Muscle layer of duodenum (tissue), 2 donors: Measurements from ENCODE around the gene CD6.
"Not testable (repeated sequence)": the region's sequence is repeated elsewhere in the genome, so short reads cannot be mapped to it uniquely, and the experiment has no call there.

Experiments
- H3K27ac ChIP-seq: one replicate; pipeline ENCODE4 v1.7.0; 2013; ENCODE audit warnings: mild to moderate bottlenecking, low read length
- H3K27me3 ChIP-seq: one replicate; pipeline ENCODE4 v1.7.0; 2013; ENCODE audit warnings: low read depth, mild to moderate bottlenecking, control low read depth, low read length
- H3K36me3 ChIP-seq, 2 donors: one replicate each; pipeline ENCODE4 v1.7.0; 2013; ENCODE audit warnings: low read length in 2 of 2, control low read depth in 1 of 2, mild to moderate bottlenecking in 1 of 2; ENCODE audit not compliant: insufficient read depth in 2 of 2, control insufficient read depth in 1 of 2
- H3K4me1 ChIP-seq, 2 donors: one replicate each; pipeline ENCODE4 v1.7.0; 2013; ENCODE audit warnings: low read length in 2 of 2, mild to moderate bottlenecking in 2 of 2, control low read depth in 1 of 2, moderate library complexity in 1 of 2; ENCODE audit not compliant: insufficient read depth in 2 of 2, control insufficient read depth in 1 of 2
- H3K4me3 ChIP-seq, 2 donors: one replicate each; pipeline ENCODE4 v1.7.0; 2013; ENCODE audit warnings: low read length in 2 of 2, low read depth in 1 of 2, mild to moderate bottlenecking in 1 of 2
- H3K9me3 ChIP-seq, 2 donors: one replicate each; pipeline ENCODE4 v1.7.0; 2013; ENCODE audit warnings: low read length in 2 of 2, control low read depth in 1 of 2, mild to moderate bottlenecking in 1 of 2; ENCODE audit not compliant: control insufficient read depth in 1 of 2
- donor health status: healthy.

Gene CD6

DNA sequence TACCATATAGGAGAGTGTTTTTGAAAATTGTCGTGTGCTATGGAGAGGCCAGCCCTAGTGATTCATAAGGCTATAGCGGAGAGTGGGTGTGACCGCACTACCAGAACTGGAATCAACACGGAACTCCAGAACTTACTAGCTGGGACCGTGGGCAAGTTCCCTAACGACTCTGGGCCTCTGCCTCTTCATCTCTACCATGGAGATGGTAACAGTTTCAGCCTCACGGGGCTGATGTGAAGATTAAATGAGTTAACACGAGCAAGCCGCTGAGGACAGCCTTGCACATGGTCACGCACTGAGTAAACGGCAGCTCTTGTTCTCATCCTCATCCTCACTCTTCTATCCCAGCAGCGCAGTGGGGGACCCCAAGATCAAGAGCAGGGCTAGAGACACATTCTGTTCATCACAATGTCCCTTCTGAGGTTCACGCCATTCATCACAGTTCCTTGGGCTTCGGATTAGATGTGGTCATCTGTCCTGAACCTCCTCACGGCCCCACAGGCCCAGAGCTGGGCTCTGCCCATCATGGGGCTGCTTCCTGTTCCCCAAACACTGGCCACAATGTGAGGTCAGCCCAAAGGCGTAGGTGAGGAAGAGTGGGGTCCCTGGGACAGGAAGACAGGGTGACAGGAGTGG is 83.6 kb downstream of the CD6 start:
- Histone ChIP-seq H3K4me1 (no peaks in the 10 kb centered on the region), H3K9me3 (no peaks in the 10 kb centered on the region), H3K36me3 (no peaks in the 10 kb centered on the region), H3K27ac (no peak overlapping the region), H3K27me3 (no peaks in the 10 kb centered on the region), H3K4me3 (no peak overlapping the region)

DNA sequence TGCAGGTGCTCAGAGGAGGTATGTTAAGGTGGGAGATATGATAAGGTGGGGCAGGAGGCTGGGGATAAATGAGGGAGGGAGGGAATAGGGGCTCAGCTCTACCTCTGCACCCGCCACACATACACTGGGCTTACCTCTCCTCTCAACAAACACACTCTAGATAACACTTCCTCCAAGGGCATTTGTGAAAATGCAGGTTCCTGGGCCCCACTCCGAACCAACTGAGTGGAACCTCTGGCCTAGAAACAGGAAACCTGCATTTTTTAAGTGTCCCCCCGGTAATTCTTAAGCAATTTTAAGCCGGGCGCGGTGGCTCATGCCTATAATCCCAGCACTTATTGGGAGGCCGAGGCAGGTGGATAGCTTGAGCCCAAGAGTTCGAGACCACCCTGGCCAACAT is 84.3 kb downstream of the CD6 start:
- no peaks in the 10 kb centered on the region for H3K9me3 ChIP-seq
- no peaks in the 10 kb centered on the region for H3K36me3 ChIP-seq
- H3K27me3 ChIP-seq: no peaks in the 10 kb centered on the region
- H3K4me3 ChIP-seq: no peak overlapping the region
- H3K4me1 ChIP-seq: no peaks in the 10 kb centered on the region
- no peak overlapping the region for H3K27ac ChIP-seq

DNA sequence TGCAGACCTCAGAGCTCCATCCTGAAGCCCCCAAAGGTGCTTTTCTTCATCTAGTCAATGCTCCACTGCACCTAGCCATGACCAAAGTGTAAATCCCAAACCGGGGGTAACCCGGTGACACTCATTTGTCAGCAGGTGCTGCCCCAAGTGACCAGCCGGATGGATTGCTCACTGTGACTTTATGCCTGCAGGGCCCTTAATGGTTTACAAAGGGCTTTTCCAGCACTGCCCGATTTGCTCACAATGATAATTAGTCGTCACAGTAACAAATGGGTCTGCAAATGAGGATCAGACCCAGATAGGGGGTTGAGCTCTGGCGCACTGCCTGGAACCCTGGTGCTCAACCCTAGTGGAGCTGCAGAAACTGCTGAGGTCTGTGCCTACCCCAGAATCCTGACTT is 85.1 kb downstream of the CD6 start:
- H3K36me3 ChIP-seq: no peaks in the 10 kb centered on the region
- no peak overlapping the region for H3K27ac ChIP-seq
- no peaks in the 10 kb centered on the region for H3K4me1 ChIP-seq
- no peak overlapping the region for H3K4me3 ChIP-seq
- H3K27me3 ChIP-seq: no peaks in the 10 kb centered on the region
- H3K9me3 ChIP-seq: no peaks in the 10 kb centered on the region

DNA sequence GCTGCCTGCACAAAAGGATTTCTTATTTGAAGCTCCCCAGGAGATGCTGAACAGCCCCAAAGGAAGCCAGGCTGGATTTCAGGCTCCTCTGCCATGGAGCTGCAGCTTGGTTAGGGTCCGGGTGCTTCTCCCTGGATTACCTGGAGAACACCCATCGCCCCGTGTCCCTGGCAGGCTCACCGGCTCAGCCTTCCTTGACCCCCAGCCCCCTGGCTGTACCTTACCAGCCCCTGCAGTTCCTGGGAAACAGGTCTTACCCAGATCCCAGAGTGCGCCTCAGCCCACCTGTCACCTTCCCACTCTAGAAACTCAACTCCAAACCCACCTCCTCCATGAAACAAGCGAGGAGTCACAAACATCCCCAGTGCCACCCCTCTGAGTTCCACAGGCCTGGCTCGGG is 85.5 kb downstream of the CD6 start:
- Histone ChIP-seq H3K27me3 (no peaks in the 10 kb centered on the region), H3K27ac (no peak overlapping the region), H3K9me3 (no peaks in the 10 kb centered on the region), H3K4me1 (no peaks in the 10 kb centered on the region), H3K36me3 (no peaks in the 10 kb centered on the region), H3K4me3 (no peak overlapping the region)

DNA sequence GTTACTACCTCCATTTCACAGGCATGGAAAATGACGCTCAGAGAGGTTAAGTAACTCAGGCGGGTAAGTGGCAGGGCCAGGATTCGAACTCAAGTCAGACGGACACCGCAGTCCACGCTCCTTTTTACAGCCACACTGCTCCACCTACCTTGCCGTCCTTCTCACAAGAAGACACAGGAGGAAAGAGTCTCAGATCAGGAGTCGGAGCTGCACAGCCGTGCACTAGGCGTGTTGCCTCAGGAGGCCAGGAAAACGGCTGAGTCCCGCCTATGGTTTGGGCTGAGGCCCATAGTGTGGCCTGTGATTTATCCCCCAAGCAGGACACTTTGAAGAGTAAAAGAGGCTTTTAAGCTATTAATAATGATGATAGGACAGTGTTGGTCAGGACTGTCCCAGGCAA is 86.1 kb downstream of the CD6 start:
- Histone ChIP-seq H3K36me3 (no peaks in the 10 kb centered on the region), H3K27ac (no peak overlapping the region), H3K9me3 (no peaks in the 10 kb centered on the region), H3K4me1 (no peaks in the 10 kb centered on the region), H3K4me3 (no peak overlapping the region), H3K27me3 (no peaks in the 10 kb centered on the region)

DNA sequence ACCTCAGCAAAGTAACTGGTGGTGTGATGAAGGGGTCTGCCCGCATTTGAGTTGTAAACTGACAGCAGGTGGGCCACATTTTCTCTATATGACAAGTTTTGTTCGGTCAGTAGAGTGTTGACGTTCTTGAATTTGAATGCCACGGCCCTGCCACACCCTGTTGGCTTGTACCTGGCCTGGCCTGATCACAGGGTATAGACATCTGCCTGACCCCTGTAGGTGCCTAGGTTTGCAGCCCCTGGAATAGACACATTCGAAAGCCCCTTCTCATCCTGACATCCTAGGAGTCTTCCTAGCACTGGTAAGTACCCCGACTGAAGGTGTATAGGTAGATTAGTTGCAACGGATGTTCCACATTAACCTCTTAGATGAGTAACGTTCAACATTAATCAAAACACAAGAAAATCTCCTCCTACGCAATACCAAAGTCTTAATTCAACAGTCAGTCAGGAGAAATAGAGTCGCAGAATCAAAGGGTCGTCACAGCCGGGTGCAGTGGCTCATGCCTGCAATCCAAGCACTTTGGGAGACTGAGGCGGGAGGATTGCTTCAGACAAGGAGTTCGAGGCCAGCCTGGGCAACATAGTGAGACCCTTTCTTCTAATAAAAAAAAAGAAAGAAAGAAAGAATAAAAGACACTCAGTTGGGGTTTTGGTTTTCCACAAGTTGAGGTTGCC is 87.2 kb downstream of the CD6 start:
- Histone ChIP-seq H3K4me1 (no peaks in the 10 kb centered on the region), H3K27me3 (no peaks in the 10 kb centered on the region), H3K4me3 (no peak overlapping the region), H3K27ac (no peak overlapping the region), H3K9me3 (no peaks in the 10 kb centered on the region), H3K36me3 (no peaks in the 10 kb centered on the region)

DNA sequence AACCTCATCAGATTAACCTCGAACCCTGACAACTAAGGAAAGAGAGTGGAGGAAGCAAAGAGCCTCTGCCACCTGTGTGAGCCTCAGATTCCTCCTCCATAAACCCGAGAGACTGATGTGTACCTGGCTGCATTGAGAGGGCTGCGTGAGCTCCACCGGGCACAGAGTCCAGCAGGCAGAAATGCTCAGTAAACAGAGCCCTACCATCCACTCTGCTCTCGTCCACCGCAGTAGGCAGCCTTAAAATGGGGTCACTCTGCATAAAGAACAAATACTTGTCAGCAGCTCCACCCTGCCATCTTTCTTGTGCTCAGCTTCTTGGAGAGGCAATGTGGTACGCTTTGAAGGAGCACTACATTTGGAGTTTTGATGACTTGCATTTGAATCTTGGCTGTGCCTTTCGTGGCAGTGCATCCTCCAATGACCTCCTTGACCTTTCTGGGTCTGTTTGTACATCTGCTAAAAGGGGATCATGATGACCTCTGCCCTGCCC is 87.8 kb downstream of the CD6 start:
- H3K9me3 ChIP-seq: no peaks in the 10 kb centered on the region
- no peaks in the 10 kb centered on the region for H3K36me3 ChIP-seq
- no peaks in the 10 kb centered on the region for H3K4me1 ChIP-seq
- no peak overlapping the region for H3K4me3 ChIP-seq
- no peaks in the 10 kb centered on the region for H3K27me3 ChIP-seq
- H3K27ac ChIP-seq: no peak overlapping the region

DNA sequence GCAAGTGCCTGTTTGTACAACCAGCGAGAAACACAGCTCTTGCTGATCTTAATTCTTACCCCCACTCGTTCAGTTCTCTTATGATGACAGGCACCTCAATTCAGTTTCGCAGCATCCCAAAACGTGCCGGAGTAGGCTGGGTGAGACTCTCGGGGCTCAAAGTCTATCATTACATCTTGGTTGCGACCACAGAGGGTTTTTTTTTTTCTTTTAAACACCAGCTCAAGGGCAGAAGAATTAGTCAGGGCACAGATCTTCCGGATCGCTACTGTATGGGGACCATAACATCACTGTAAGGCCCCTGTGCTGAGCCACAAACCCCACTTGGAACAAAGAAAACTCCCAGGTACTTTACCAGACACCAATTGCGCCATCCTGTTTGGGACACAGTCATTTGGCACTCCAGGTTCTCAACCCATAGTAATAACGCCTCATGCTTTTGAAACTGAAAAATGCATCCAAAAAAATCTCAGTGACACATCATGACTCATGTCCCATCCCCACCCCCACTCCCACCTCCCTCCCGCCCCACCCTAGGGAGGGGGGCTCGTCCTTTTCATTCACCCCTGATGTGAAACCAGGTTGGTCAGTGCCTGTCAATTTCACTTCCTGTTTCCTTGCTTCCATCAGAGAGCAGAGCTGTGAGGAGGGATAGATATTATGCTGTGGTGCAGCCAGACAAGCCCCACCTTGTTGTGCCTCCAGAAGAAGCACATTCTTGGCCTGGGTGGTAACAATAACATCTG is 89.8 kb downstream of the CD6 start:
- no peaks in the 10 kb centered on the region for H3K36me3 ChIP-seq
- H3K27ac ChIP-seq: no peak overlapping the region
- H3K27me3 ChIP-seq: no peaks in the 10 kb centered on the region

DNA sequence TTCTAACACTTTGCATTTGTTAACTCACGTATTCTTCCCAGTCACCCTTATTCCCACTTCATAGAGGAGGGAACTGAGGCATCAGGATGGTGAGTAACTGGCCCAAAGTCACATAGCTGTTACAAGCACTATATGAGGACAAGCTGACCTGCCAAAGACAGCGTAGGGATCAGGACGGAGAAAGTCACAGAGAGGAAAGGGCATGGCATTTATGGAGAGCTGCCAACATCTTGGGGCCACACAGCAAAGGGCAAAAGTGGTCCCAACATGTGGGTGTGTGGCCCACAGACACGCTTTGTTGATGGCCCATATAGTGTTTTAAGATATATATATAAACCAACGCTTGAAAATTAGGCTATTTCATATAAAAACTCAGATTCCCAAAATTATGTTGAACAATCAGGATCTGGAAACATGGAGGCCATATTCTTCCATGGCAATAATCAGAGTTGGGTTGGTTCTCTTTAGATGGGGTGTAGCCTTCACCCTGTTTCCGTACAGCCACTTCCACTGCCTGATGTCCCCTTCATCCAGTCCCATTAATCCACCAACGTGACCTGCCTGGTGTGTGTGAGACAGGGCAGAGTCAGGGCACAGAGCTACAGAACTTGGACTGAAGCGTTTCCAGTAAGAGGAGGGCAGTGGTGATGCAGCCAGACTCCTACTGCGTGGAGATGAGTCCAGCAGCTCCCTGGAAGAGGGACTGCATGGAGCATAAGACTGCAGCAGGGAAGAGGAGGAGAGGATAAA is 90.9 kb downstream of the CD6 start:
- Histone ChIP-seq H3K4me3 (no peak overlapping the region), H3K36me3 (no peaks in the 10 kb centered on the region), H3K9me3 (no peaks in the 10 kb centered on the region), H3K27ac (no peak overlapping the region), H3K4me1 (no peaks in the 10 kb centered on the region), H3K27me3 (no peaks in the 10 kb centered on the region)

More for the DNA sequence above, 89.8 kb downstream of the CD6 start:
- no peaks in the 10 kb centered on the region for H3K9me3 ChIP-seq
- H3K4me1 ChIP-seq: no peaks in the 10 kb centered on the region
- no peak overlapping the region for H3K4me3 ChIP-seq

DNA sequence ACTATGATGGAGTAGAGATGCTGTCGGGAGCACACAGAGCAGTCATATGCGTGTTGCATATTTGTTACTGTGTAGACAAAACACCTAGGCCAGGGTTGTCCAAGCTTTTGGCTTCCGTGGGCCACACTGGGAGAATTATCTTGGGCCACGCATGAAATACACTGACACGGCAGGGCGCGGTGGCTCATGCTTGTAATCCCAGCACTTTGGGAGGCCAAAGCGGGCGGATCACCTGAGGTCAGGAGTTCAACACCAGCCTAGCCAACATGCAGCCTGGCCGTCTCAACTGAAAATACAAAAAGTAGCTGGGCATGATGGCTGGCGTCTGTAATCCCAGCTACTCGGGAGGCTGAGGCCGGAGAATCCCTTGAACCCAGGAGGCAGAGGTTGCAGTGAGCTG is 93.8 kb downstream of the CD6 start:
- H3K9me3 ChIP-seq, H3K27ac ChIP-seq, H3K4me3 ChIP-seq, H3K36me3 ChIP-seq, H3K27me3 ChIP-seq, H3K4me1 ChIP-seq: not testable (repeated sequence)

DNA sequence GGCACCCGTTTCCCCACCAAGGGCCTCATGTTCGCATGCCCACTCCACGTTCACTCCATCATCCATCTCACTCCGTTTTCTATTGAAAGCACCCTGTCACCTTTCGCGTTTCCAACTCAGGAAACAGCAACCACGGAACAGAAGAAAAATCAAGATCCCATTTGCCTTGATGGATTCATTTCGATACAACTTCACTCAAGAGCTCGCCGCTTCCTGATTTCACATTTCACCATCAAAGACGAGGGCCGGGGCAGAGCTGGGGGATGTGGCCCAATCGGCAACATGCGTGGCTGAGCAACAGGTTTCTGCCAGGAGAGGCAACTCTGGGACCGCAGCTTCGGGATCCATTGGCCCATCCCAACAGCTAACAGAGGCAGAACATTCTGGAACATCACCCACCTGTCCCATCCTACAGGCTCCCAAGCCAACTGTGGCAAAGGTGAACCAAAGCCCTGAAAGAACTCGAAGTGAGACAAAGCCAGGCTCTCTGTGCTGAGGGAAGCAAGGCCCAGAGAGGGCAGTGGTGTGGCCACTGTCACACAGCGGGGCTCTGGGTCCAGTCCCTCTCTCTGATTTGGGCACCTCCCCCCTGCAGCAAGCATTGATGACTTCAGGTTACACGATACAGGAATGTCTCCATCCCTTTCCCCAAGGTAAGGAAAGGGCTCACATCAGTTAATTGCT is 94.6 kb downstream of the CD6 start:
- H3K36me3 ChIP-seq: no peaks in the 10 kb centered on the region
- H3K4me1 ChIP-seq: peaks cover 0 to 2% of the 10 kb centered on the region in 2 donors

More for the DNA sequence above, 94.6 kb downstream of the CD6 start:
- Histone ChIP-seq H3K9me3 (no peaks in the 10 kb centered on the region), H3K27ac (no peak overlapping the region), H3K4me3 (no peak overlapping the region), H3K27me3 (no peaks in the 10 kb centered on the region)
